GM19438 (cell line): ENCODE measurements around the gene SYVN1.

Source experiments
- ATAC-seq: cut with Tn5 transposase; IDR thresholded peaks from one replicate; pipeline ENCODE4 v1.9.1; 2021; ENCODE audit warnings: low read depth; ENCODE audit not compliant: unreplicated experiment

Gene SYVN1

DNA sequence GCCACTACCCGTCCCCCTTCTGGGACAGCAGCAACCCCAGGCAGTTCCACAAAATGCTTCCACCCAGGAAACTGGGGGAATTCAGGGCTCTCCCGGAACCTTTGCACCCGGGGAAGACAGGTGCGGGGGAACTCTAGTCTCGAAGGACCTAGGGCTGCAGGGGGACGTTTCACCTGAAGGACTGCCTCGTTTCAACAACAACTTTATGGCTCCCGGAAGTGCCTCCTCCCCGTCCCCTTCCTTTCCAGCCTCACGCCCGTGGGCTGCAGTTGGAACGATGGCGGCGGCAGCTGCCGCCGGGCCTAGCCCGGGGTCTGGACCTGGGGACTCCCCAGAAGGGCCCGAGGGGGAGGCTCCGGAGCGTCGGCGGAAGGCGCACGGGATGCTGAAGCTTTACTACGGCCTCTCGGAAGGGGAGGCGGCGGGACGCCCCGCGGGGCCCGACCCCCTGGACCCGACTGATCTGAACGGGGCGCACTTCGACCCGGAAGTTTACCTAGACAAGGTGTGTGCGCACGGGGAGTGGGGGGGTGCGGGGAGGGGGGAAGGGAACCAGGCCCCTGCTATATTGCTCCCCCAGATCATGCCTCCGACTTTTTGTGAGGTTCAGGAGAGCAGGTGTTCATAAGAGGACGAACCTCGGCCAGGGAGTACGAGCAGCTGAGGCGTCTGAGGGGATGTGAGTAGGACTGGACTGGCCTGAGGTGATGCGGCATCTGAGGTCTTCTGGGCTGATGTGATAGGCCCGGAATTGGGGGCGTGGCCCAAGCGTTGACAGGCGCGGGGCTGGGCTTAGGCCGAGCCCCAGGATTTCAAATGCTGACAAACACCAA lies 38.1 kb downstream of the SYVN1 start, which contains the start of gene VPS51:
VPS51 (plus strand) TSS at position 241 of the 833 bp plus-strand sequence; CDS start at position 278, 37 bp downstream.
- peak; percentile 81 for ATAC-seq

DNA sequence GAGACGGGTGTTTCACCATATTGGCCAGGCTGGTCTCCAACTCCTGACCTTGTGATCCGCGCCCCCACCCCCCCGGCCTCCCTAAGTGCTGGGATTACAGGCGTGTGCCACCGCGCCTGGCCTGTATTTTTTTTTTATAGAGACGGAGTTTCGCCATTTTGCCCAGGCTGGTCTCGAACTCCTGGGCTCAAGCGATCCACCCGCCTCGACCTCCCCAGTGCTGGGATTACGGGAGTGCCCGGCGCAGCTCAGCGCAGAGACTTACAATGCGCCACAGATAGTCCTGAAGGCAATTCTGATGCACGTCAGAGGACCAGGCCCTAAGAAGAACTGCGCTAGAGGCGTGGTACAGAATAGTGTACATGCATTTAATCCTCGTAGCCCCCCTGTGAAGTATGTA lies 38.9 kb downstream of the SYVN1 start:
- no peak for ATAC-seq

DNA sequence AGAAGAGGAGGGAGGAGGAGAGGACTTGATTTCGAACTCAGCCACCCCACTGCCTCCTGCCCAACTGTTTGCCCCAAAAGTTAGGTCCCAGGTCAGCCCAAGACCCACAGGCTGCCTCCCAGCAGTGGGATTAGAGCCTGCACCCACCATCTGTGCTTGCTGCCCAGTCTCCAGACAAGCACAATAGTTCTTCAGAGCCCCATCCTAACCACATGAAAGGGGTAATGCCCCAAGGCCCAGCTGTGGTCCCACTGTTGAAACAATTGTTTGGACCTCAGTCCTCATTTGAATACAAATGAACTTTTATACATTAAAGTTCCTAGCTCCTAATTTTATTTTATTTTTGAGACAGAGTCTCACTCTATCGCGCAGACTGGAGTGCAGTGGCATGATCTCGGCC lies 43.7 kb downstream of the SYVN1 start:
- no peak for ATAC-seq

DNA sequence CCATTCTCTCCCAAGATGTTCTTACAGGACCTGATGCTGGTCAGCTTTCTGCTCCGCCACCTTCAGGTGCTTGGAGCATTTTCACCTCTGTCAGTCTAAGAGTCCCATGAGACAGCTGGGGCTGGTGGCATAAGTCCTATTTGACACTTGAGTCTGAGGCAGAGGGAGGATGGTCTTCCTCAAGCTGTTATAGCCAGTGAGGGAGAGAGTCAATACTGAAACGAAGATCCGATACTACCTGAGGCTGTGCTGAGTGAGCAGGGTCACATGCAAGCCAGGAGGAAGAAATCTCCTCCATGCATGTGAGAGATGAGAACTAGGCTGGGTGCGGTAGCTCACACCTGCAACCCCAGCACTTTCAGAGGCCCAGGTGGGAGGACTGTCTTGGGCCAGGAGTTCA lies 44.7 kb downstream of the SYVN1 start:
- ATAC-seq = no peak

- ATAC-seq = no peak
These were observed 46.5 kb downstream of the SYVN1 start for GRCh38 chr11:65087827-65088226.

GRCh38 chr11:65087216-65087615 lies 47.1 kb downstream of the SYVN1 start:
- no peak for ATAC-seq

DNA sequence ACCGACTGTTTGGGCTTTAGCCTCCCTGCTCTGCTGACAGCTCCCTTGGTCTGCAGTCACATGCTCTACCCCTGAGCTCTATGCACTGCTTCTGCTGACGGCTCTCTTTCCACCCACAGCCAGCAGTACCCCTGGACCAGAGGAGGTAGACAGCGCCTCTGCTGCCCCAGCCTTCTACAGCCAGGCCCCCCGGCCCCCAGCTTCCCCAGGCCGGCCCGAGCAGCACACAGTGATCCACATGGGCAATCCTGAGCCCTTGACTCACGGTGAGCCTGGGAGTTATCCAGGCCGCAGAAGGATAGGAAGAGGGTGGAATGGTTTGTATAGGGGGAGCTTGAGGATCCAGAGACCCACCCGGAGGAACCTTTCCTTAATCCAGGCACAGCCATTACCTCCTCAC lies 47.5 kb downstream of the SYVN1 start:
- no peak for ATAC-seq

DNA sequence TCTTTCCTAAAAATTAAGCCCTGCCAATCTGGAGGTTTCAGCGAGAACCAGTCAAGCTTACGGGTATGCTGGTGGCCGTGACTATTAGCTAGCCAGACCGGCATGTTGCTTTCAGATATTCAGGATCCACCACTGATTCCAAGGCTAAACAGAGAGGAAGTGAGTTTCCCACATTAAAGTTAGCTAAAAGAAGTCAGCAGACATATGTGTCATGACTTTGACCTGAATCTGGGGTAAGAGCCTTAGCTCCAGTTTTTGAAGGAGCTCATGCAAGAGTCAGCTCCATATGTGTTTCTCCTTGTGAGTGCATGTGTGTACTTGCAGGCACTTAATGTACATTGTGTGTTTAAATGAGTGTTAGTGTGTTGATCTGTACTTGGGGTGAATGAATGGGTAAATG lies 48.9 kb downstream of the SYVN1 start:
- no peak for ATAC-seq

- ATAC-seq = no peak
These were observed 49.5 kb downstream of the SYVN1 start for GRCh38 chr11:65084598-65085375.

DNA sequence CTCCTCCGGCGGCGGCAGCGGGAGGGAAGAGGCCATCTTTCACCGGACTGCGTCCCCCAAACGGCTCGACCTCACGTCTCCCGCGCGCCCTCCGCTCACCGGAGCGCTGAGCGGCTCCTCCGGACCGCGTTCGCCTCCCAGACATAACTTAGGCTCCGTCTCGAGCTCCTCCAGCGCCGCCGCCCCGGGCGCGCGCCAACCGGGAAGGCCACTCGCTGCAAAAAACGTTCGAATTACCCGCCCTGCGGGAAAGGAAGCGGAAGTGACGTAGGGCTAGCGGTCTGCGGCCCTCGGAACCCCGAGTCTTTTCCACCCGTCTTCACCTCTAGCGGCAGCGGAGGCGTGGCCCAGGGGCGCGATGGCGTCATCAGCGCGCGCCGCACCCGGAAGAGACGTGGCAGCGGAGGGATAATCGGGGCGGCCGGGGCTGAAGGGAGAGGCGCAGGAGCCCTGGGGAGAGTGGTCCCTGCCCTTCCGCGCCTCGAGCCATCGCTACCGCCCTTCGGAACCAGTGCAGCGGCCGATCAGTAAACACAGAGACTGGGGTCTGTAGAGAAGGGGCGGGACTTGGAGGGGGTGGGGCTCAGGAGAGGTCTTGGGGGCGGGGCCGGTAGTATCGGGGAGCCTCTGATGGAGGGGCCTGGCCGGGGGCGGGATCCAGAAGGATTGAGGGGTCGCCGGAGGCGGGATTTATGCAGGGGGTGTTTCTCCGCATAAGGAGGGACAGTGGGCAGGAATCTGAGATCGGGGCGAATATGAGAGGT lies 50.3 kb downstream of the SYVN1 start, which contains the start of the genes CDCA5 and ZFPL1:
CDCA5 (minus strand) TSS at position 207 of the 764 bp plus-strand sequence; CDS start at position 145, 62 bp downstream.
ZFPL1 (plus strand) TSS at position 389 of the 764 bp plus-strand sequence. CDS start 477 bp downstream, outside the sequence.
- ATAC-seq = peak; percentile 76

- ATAC-seq = peak; percentile 10
These were observed 51.0 kb downstream of the SYVN1 start for GRCh38 chr11:65083134-65083833.

DNA sequence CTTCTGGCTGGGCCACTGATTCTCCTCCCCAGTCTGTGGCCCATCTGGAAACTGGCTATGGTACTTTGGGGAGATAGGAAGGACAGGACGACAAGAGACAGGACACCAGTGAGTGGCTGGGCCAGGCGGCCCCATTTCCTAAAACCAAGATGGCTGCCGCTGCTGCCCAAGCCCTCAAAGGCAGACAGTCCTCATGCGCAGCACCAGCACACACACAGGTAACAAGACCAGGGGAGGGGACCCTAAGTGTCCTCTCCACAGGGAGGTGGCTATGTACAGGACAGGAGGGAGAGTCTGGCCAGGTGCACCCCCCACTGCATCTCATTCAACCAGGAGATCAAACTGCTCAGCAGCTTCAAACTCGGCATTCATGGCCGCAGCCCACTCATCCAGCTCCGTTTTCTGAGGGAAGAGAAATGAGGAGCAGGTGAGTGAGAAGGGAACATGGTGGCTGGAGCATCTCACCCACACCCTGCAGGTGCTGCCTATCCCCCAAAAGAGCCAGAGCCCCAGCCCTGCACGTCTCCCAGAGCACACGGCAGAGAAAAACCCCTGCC lies 55.5 kb downstream of the SYVN1 start:
- ATAC-seq = no peak

GRCh38 chr11:65078151-65078550 lies 56.2 kb downstream of the SYVN1 start:
- no peak for ATAC-seq

DNA sequence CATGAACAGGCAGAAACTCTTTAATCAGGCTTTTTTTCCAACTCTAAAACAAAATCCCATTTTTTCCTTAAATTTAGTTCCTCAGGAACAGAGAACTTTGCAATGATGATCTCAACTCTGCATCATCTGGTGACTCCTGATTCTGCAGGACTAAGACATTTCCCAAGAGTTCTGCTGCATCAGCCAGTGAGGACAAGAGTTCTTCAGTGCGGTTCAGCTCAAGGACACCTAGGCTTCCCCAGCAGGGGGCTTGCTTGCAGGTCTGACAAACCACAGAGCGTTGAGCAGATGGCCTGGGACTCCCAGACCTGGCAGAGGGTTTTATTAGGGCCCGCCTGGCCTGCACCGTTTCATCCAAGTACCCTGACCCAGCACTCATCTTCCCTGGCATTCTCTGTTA lies 56.9 kb downstream of the SYVN1 start:
- ATAC-seq = no peak
